T-helper 9 cell (primary cell): Measurements from ENCODE around the gene B3GNT8.
"Not testable (repeated sequence)": the region's sequence is repeated elsewhere in the genome, so short reads cannot be mapped to it uniquely, and the experiment has no call there.

ENCODE experiments used
- DNase-seq: peaks from one replicate; pipeline ENCODE4 v3.0.0-alpha.2; 2020

Gene B3GNT8

DNA sequence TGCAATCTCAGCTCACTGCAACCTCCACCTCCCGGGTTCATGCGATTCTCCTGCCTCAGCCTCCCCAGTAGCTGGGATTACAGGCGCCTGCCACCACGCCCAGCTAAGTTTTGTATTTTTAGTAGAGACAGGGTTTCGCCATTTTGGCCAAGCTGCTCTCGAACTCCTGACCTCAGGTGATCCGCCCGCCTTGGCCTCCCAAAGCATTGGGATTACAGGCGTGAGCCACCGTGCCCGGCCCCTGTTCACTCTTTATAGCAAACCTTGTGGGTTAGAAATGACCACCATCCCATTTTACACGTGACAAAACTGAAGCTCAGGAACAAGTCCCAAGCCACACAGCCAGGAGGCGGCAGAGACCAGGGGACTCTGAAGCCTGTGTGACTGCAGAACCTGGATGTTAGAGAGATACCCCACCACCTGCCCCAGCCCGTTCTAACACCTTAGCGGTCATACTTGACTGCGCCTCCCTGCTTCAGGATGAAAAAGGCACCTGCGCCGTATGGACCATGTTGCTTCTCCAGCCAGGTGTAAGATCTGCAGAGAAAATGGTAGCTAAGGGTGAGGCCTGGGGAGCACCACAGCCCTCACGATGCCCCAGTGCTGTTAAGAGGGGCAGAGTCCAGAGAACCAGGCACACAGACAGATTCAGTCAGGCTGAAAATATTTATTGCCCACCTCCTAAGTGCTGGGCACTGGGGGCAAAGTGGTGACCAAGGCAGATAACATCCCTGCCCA is 8.9 kb upstream of the B3GNT8 start:
- no peak for DNase-seq

DNA sequence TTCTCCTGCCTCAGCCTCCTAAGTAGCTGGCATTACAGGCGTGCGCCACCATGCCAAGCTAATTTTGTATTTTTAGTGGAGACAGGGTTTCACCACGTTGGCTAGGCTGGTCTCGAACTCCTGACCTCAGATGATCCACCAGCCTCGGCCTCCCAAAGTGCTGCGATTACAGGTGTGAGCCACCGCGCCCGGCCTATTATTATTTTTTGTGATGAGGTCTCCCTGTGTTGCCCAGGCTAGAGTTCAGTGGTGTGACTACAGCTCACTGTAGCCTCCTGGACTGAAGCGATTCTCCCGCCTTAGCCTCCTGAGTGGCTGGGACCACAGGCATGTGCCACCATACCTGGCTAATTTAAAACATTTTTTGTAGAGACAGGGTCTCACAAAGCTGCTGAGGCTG is 8.2 kb upstream of the B3GNT8 start:
- DNase-seq, result not testable (repeated sequence)

DNA sequence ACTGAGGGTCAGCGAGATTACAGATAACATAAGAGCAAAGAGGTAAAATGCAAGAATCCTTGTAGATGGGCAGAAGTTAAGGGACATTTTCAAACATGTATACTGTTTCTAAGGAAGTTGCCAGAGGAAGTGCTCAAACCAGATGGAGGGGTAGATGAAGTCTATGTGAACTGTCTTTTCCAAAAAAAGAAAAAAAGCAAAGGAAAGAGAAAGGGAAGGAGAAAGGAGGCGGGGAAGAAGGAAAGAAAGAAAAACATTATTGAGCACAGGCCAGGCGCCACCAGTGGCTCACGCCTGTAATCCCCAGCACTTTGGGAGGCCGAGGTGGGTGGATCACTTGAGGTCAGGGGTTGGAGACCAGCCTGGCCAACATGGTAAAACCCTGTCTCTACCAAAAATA is 7.3 kb upstream of the B3GNT8 start:
- DNase-seq, result no peak

DNA sequence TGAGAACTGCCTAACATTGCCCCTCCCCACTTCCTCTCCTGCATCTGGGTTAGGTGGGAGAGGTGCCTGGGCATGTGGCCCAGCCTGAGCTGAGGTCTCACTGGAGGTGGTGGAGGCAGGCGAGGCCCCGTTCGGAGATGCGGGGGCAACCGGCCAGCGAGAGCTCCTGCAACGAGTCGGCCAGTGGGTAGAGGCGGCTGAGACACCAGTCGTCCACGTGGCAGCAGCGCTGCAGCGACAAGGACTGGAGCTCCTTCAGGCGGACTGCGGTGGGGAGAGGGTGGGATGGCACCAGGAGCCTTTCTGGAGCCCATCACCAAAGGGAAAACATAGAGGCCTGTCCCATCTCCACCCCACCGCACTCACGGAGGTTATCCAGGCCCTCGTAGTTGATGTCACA is 6.0 kb upstream of the B3GNT8 start:
- DNase-seq, result no peak

DNA sequence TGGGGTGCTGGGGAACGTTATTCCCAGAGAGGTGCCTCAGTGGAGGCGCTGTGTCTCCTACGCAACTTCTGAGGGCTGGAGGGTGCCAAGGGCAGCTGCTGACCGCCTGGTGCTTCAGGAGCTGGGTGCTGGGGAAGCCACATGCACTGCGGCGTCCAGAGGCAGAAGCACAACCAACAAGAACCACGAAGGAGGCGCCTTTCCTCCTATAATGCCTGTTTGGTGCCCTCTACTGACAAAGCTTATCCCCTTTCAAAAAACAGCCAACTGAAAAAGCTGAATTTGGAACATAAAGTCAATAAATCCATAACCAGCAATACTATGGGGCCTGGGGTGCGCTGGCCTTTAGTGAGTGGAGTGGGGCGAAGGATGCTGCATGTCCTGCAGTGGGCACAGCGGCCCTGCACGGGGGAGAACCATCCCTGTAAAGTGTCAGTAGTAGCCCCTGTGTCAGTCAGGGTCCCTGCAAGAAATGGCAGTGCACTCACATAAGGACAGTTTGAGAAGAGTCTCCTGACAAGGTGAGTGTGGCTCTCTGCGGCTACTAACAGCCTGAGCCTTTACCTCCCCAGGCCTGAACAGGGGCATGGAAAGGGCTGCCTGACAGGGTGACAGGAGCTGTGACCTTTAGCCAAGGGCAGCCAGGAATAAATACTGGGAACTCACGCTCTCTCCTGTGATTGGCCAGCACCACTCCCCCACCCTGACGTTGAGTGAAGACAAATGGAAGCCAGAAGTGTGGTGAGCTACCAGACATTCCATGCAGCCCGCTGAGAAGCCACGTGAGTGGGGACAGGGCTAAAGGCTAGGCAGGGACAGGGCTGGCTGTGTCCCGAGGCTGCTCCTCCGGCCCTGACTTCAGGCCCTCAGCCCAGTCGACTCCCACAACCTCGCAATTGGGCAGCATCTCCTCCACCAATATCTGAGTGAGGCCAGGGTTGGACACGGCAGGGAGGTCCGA is 4.5 kb upstream of the B3GNT8 start:
- DNase-seq, result no peak

DNA sequence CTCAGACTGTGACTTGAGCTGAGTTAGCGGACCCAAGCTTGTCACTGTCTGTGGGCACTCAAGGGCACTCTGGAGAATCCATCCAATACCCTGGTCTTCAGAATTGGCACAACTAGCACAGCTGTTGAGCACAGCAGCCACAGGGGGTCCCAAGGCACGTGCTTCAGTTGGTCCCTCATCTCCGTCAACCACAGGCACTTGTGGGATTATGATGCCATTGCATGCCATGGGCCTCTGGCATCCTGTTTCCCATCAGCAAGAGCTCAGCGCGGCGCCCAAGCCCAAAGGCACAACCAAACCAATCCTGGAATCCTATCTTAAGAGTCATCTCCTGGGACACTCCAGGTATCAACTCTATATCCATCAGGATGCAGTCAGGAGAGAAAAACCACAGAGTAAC is 3.7 kb upstream of the B3GNT8 start:
- DNase-seq, result no peak

DNA sequence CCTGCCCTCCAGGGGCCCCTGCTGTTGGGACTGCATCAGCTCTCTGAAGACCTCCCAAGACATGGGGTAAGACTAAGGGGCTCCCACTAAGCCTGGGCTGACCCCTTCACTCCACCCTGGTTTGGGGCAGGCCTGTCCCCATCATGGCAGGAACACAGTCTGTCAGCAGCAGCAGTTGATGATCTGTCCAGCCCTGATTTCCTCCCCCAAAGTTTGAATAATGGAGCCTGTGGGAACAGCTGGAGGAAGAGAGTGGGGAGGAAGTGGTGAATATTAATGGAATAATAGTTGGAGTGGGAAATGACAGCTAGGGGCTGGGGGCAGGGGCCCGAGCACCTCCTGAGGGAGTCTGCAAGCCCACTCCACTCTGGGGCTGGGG is 1.3 kb upstream of the B3GNT8 start:
- no peak for DNase-seq

DNA sequence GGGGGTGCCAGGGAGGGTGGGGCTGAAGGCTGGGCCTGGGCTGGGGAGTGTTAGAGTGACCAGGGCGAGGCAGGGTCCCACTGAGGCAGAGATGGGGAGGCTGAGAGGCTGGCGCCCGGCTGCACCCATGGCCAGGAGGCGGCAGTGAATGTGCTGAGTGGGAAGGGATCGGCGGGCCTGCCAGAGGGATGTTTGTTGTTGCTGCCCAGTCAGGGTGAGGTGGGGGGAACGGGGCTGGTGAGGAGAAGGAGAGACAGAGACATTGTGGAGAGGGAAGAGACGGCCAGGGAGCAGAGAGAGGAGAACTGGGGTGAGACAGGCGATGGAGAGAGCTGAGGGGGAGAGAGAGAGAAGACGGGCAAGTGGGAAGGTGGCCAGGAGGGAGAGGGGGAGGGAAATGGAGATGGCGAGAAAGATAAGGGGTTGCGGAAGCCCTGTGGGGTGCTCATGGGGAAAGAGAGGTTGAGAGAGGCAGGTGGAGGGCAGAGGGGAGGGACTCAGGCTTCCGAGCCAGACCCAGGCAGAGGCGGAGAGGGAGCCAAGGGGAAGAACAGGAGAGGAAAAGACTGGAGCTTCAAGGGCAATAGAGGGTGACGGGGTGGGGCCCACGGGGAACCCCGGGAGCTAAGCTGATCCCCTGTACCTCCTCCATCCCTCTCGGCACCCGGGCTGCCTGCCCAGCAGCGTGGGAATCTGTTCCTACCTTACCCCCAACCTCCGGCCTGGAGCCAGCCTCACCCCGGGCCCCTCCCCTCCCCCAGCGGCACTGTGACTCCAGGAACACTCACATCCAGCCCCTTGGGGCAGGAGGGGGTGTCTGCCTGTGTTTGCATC is 690 bp upstream of the B3GNT8 start:
- DNase-seq, result peak; percentile 48

DNA sequence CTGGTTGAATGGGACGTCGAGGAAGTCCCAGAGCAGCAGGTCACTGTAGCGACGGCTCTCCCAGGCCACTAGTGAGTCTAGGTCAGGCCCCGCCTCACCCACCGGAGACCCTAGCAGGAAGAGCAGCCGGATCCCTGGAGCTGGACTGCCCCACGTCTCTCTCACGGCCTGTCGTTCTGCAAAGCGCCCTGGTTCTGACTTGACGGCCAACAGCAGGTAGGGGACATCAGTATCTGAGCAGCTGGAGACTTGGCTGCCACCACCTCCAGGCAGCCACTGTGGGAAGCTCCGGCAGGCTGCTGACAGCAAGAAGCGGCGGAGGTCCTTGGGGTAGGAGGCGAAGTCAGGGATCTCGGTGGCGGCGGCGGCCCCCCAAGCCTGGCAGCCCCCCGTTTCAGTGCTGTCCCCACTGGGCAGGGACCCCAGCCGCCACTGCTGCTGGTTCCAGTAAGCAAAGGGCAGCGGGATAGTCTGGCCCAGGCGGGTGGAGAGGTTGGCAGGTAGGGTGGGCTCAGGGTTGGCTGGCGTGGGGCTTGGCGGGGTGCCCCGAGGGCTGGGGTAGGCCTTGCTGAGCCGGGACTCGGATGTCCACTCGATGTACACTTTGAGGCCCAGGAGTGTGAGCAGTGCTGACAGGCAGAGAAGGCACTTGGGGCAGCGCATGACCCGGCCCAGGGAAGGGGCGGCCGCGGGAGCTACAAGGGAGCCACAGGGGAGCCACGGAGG is 895 bp downstream of the B3GNT8 start:
- DNase-seq, result no peak

DNA sequence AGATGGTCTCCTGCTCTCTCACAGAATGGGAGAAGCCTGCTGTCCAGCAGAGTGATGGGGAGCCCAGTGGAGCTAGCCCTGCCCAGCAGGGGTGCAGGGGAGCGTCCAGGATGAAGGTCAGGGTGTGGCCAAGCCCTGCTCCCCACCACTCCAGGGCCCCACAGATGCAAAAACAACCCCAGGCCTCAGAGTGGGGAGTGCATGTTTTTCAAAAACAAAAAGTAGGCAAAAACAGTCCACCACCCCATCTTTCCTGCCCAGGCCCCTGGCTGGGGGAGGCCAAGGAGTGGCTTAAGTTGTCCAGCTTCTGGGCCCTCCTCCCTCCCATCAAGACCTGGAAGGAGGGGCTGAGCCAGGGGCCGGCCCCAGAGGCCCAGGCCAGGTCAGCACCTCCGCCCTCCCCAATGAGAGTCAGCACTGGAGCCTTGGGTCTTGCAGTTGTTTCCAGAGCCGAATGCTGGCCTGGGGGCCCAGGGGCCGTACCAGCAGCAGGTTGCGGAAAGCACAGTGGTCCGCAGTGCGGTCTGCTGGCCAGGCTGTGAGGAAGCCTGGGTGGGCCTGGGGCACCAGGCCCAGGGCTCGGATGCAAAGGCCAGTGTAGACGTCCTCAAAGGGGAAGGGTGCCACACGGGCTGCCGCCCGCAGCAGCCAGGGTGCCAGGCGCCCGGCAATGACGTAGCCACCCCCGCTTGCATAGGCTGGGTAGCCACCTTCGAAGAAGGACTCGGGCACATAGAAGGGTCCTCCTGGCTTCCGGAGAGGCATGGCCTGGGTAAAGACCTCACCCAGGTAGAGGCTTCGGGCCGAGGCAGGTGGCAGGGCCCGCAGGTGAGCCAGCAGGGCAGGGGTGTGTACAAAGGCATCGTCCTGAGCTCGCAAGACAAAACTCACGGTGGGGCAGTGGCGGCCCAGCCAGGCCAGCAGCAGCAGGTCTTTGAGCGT is 1.7 kb downstream of the B3GNT8 start:
- DNase-seq, result no peak

DNA sequence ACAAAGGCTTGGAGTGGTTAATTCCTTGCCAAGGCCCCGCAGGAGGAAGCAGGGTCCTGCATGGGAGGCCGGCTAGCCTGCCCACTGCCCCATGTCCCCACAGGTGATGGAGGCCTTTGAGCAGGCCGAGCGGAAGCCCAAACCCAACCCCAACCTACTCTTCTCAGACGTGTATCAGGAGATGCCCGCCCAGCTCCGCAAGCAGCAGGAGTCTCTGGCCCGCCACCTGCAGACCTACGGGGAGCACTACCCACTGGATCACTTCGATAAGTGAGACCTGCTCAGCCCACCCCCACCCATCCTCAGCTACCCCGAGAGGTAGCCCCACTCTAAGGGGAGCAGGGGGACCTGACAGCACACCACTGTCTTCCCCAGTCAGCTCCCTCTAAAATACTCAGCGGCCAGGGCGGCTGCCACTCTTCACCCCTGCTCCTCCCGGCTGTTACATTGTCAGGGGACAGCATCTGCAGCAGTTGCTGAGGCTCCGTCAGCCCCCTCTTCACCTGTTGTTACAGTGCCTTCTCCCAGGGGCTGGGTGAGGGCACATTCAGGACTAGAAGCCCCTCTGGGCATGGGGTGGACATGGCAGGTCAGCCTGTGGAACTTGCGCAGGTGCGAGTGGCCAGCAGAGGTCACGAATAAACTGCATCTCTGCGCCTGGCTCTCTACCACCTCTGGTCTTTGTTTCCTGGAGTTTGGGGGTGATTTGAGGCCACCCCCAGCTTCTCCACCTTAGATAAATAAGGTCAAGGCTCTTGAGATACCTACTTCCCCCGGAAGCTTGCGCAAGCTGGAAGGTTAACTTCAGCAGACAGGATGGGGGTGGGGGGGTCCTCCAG is 2.6 kb downstream of the B3GNT8 start:
- no peak for DNase-seq

DNA sequence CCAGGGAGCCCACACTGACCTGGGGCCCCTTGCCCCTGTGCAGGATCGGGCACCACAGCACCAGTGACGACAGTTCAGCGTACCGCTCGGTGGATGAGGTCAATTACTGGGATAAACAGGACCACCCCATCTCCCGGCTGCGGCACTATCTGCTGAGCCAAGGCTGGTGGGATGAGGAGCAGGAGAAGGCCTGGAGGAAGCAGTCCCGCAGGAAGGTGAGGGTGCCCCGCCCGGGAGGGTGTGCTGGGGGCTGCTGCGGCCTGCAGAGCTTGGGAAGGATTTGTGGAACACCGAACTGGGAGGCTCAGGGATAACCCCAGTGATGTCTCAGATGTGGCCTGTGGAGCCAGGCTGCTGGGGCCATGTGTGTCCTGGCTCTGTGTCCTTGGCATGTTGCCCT is 4.2 kb downstream of the B3GNT8 start:
- DNase-seq, result no peak

DNA sequence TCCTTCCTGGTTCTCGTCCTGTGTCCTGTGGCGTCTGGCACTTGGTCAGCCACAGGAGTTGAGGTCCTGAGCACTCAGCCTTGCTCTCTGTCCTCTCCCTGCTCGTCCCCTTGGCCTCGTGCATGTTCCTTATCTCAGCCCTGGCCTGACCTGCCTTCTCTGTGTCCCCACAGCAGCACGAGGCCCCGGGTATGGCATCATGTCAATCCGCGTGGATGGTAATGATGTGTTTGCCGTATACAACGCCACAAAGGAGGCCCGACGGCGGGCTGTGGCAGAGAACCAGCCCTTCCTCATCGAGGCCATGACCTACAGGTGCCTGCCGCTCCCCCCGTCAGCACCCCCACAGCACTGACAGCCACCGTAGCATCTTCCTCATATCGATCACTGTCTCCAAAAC is 4.7 kb downstream of the B3GNT8 start:
- no peak for DNase-seq

DNA sequence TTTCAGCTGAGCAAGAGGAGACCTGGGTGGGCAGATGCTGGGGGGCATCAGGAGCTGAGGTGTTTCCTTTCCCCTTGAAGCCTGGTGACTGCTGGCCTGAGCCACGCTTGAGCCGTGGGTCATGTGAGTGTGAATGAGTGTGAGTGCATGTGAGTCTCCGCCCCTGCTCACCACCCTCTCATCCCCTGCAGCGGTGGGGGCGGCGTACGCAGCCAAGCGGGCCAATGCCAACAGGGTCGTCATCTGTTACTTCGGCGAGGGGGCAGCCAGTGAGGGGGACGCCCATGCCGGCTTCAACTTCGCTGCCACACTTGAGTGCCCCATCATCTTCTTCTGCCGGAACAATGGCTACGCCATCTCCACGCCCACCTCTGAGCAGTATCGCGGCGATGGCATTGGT is 5.2 kb downstream of the B3GNT8 start:
- DNase-seq, result no peak

DNA sequence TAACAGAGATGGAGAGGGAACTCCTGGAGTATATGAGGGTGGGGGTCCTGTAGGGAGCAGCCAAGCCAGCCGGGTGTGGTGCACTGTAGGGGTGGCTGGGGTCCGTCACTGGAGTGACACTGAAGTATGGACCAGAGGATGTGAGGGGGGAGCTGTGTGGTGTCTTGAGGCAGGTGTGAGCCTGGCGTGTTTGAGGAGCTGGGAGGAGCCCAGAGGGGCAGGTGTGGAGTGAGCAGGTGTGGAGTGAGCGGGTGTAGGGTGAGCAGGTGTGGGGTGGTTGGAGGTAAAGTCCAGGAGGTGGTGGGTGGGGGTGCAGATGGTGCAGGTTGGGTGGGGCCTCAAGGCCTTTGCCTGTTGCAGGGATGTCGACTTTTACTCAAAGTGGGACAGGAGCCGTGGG is 5.9 kb downstream of the B3GNT8 start:
- no peak for DNase-seq

DNA sequence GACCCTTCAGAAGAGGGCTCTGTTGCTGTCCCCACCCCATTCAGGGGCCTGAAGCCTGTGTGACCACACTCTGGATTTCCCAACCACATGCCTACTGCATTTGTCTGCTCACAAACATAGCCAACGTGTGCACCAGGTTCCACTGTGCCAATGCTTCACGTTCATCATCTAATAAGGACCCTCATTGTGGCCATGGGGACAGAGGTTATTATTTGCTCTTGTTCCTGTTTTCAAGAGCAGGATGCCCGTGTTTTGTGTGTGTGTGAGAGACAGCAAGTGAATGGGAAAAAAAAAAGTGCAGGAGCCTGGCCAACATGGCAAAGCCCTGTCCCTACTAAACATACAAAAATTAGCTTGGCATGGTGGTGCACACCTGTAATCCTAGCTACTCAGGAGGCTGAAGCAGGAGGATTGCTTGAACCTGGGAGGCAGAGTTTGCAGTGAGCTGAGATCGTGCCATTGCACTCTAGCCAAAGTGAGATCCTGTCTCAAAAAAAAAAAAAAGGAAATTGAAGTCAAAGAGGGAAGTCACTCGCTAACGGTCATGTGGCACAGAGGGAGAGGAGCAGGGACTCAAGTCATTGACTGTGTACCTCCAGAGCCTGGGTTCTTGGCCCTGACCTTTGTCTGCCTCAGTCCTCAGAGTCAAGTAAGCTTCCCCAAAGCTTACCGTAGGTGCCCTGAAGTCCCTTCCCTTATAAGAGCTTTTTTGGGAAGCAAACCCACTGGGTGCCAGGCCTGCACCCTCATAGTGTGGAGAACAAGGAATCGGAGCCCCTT is 6.9 kb downstream of the B3GNT8 start:
- DNase-seq, result no peak

DNA sequence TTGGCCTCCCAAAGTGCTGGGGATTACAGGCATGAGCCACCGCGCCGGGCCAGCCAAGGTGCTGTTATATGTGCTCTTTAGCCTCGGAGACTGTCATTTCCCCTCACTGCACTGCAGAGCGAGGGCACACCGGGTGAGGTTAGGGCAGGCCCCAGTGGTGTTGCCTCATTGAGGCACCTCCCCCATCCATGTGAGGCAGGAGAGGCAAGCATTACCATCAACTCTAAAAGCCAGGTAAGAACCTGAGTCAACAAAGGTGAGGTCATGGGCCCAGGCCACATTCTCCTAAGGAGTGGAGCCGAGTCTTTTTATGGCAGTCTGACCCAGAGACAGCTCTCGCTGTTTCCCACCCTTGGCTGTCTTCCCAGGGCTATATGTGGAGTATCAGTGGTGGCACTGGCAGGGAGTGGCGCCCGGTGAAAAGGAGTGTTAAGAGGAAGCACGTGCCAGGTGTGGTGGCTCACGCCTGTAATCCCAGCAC is 10.9 kb downstream of the B3GNT8 start:
- no peak for DNase-seq

DNA sequence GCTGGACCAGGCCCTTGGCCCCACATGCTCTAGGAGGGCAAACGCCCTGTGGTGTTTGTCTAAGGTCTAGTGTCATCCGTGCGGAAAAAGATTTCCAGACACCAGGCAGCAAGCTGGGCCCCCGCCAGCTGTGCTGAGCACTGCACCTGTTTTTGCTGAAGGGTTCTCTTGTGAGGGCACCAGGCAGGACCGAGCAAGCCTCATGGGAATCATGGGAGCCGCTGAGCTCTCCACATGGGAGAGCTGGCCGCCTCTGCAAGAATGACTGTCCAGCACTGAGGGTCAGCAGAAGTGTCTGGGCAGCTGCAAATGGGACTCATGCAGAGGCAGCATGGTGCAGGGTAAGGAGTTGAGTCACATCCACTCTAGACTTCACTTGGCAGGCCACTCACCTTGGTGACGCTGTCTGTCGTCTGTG is 12.0 kb downstream of the B3GNT8 start:
- no peak for DNase-seq

DNA sequence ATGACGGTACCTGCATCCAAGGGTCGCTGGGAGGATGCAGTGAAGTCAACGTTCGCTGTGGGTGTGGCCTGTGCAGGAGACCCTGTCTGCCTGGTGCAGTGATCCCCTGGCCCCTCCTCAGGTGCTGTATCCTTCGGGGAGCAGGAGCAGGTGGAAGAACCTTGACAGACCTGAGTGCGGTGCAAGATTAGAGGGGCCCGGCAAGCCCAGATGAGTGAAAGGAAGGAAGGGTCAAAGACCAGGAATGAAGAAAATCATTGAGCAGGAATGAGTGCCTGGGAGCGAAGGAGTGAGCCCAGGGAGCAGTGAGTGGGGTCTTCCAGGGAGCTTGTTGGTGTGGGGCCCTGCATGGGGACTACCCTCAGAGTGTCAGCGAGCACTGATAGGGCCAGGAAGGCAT is 12.7 kb downstream of the B3GNT8 start:
- DNase-seq, result no peak
